Measurements from ENCODE around the gene CABP2.
"Not testable (repeated sequence)": the region's sequence is repeated elsewhere in the genome, so short reads cannot be mapped to it uniquely, and the experiment has no call there.

CABP2 gene

DNA sequence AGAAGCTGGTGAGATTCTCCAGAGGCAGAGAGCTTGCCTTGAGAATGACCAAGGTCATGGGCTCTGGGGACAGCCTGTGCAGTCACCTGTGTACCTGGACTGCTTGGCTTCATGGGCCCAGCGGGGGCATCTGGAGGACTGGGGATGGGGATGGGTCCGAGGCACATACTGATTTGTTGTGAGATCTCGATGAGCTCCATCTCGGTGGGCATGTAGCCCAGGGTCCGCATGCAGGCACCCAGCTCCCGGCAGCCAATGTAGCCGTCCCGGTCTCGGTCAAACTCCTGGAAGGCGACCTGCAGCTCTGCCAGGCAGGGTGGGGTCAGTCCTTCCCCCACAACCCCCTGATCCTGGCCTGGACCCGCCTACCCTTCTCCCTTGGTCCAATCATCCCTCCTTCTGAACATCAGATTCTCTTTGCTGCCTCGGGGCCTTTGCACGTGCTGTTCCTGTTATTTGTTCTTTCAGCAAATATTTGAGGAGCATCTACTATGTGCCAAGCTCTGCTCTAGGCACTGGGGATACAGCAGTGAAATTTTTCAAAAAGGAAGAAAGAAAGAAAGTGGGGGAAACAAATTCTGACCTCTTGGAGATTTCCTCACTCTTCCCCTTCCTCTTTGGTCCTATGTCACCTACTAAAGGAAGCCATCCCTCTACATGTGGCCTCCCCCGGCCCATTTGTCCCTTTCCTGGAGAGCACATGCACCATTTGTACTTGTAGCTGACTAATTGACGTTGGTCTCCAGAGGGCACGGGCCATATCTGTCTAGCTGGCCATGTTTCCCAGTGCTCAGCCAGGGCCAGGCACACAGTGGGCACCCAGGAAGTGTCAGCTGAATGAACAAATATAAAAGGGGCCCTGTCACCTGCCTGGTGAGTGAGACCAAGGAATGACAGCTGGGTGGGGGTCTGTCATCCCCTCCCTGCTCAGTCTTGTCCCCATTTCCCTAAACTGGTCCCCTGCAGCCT, 2.1 kb downstream of the CABP2 start:
- no peak for DNase-seq (ENCODE audit: low read depth)
- TF ChIP-seq, protein P1, sequence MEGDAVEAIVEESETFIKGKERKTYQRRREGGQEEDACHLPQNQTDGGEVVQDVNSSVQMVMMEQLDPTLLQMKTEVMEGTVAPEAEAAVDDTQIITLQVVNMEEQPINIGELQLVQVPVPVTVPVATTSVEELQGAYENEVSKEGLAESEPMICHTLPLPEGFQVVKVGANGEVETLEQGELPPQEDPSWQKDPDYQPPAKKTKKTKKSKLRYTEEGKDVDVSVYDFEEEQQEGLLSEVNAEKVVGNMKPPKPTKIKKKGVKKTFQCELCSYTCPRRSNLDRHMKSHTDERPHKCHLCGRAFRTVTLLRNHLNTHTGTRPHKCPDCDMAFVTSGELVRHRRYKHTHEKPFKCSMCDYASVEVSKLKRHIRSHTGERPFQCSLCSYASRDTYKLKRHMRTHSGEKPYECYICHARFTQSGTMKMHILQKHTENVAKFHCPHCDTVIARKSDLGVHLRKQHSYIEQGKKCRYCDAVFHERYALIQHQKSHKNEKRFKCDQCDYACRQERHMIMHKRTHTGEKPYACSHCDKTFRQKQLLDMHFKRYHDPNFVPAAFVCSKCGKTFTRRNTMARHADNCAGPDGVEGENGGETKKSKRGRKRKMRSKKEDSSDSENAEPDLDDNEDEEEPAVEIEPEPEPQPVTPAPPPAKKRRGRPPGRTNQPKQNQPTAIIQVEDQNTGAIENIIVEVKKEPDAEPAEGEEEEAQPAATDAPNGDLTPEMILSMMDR (IDR thresholded peaks at IDR 0.05; ENCODE audit: control insufficient read depth, insufficient read depth, low read depth, low read length, missing control alignments), result no peak
- no peak overlapping the region for H3K4me3 ChIP-seq (ENCODE audit: control insufficient read depth, low read depth, low read length)

DNA sequence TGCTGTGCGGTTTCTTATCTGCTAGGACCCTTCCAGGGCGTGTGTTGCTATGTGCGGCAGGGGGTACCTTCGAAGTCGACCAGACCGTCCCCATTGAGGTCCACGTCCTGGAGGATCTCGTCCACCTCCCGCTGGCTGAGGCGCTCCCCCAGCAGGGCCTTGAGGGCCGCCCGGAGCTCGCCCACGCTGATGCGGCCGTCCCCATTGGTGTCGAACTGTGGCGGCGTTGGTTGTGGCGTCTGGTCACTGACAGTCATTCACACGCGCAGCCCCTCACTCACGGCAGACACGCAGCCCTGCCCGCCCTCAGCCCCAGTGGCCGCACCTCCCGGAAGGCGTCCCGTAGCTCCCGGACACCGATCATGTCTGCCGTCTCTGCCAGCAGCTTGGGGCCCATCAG, 3.5 kb downstream of the CABP2 start:
- no peak overlapping the region for H3K4me3 ChIP-seq (ENCODE audit: control insufficient read depth, low read depth, low read length)
- DNase-seq (ENCODE audit: low read depth), result no peak
- TF ChIP-seq, protein P1 (IDR thresholded peaks at IDR 0.05; ENCODE audit: control insufficient read depth, insufficient read depth, low read depth, low read length, missing control alignments), result no peak

DNA sequence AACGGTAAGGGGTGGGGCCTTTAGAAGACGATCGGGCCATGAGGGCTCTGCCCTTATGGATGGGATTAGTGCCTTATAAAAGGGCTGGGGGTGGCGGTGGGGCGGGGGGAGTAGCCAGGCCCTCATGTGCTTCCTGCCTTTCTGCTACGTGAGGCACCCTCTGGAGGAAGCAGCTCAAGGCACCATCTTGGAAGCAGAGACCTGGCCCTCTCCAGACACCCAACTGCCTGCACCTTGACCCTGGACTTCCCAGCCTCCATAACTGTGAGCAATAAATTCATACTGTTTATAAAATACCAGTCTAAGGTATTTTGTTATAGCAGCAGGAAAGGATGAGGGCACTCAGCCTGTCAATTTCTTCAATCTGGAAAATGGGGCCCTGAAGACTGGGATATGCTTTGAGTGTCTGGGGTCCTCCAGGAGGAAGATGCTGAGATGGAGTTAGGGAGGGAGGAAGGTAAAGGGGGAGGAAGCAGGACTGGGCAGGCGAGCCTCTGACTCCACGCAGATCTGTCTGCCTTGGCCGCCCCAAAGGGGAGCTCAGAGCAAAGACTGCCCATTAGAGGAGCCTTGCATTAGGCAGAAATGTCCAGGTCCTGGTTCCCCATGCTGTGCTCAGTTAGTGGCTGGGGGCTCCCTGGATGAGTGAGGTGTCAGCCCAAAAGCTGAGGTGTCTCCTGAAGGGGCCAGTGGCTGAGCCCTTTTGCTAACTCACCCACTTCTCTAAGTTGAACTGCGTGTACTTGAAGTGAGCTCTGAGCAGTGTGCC, 5.3 kb downstream of the CABP2 start:
- TF ChIP-seq, protein P1 (IDR thresholded peaks at IDR 0.05; ENCODE audit: control insufficient read depth, insufficient read depth, low read depth, low read length, missing control alignments), result no peak
- no peak for DNase-seq (ENCODE audit: low read depth)

DNA sequence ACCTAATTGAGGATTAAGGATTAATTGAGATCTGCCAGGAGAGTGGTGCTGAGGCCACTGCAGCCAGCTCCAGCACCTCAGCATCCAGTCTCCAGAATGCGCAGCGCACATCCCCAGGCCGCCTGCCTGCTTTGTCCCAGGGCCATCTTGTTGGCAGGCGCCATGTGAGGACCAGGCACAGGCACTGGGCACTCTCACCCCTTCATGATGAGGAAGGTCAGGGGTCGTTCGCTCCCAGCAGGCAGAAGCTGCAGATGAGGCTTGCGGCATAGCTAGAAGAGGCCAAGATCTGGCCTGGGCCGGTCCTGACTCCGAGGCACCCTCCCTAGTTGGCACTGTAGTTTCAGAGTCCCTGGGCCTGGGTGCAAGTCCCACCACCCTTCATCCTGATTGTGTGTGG, 6.4 kb downstream of the CABP2 start:
- no peak for DNase-seq (ENCODE audit: low read depth)
- TF ChIP-seq, protein P1 (IDR thresholded peaks at IDR 0.05; ENCODE audit: control insufficient read depth, insufficient read depth, low read depth, low read length, missing control alignments), result no peak
- no peak overlapping the region for H3K4me3 ChIP-seq (ENCODE audit: control insufficient read depth, low read depth, low read length)

More for the DNA sequence above, 5.3 kb downstream of the CABP2 start:
- H3K4me3 ChIP-seq (ENCODE audit: control insufficient read depth, low read depth, low read length), result no peak overlapping the region

DNA sequence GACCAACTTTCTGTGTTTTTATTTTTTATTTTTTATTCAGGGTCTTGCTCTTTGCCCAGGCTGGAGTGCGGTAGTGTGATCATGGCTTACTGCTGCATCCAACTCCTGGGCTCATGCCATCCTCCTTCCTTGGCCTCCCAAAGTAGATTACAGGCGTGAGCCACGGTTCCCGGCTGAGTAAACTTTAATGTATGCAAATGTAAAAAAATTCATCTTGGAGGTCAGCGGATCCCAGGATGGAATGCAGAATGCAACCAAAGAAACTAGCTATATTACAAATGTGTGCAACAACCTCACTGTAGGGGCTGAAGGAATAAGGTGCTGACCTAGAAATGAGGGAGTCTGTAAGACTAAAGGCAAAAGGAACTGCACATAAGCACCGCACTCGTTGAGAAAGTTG, 9.1 kb downstream of the CABP2 start:
- no peak overlapping the region for H3K4me3 ChIP-seq (ENCODE audit: control insufficient read depth, low read depth, low read length)
- TF ChIP-seq, protein P1 (IDR thresholded peaks at IDR 0.05; ENCODE audit: control insufficient read depth, insufficient read depth, low read depth, low read length, missing control alignments), result no peak
- no peak for DNase-seq (ENCODE audit: low read depth)

DNA sequence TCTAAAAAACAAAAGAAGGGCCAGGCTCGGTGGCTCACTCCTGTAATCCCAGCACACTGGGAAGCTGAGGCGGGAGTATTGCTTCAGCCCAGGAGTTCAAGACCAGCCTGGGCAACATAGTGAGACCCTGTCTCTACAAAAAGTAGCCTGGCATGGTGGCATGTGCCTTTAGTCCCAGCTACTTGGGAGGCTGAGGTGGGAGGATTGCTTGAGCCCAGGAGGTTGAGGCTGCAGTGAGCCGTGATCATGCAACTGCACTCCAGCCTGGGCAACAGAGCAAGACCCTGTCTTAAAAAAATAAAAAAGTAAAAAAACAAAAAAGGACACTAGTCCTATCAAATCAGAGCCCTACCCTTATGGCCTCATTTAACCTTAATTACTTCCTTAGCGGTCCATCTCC, 11.7 kb downstream of the CABP2 start:
- DNase-seq (ENCODE audit: low read depth); H3K4me3 ChIP-seq (ENCODE audit: control insufficient read depth, low read depth, low read length): not testable (repeated sequence)

DNA sequence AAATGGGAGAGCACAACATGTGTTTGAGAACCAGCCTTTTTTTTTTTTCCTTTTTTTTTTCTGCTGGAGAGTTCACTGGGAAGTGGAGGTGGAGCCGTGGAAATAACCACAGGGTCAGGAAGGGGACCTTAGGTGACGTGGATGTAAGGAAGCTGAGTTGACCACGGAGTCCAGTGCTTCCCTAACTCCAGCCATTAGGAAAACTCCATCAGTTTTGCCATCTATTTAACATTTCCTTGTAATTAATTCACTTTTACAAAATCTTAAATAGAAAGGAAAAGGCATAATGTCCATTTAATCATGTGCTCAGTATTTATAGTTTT, 13.3 kb downstream of the CABP2 start:
- H3K4me3 ChIP-seq (ENCODE audit: control insufficient read depth, low read depth, low read length), result no peak overlapping the region
- TF ChIP-seq, protein P1 (IDR thresholded peaks at IDR 0.05; ENCODE audit: control insufficient read depth, insufficient read depth, low read depth, low read length, missing control alignments), result no peak
- DNase-seq (ENCODE audit: low read depth), result no peak
